GM19023 (cell line): ENCODE results near the gene CEP104.
"Not testable (repeated sequence)": the region's sequence is repeated elsewhere in the genome, so short reads cannot be mapped to it uniquely, and the experiment has no call there.

Experiments used
- ATAC-seq: cut with Tn5 transposase; IDR thresholded peaks from one replicate; pipeline ENCODE4 v1.9.1; 2021; ENCODE audit warnings: mild to moderate bottlenecking, moderate library complexity; ENCODE audit not compliant: unreplicated experiment

CEP104 gene

DNA sequence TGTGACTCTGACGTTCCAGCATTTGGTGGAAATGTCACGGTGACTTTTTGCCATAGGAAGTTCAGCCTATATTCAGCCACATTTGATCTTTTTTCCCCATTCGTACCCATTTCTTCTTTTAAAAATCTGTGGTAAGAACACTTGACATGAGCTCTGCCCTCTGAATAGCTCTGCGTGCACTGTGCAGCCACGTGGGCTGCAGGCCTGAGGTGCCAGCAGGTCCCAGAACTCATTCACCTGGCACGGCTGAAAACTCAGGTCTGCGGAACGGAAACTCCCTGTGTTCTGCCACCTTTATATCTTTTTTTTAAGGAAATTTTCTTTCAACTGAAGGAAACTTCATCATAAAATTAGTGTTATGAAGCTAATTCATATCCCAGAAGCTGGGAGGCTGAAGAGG is 28.6 kb downstream of the CEP104 start:
- no peak for ATAC-seq

DNA sequence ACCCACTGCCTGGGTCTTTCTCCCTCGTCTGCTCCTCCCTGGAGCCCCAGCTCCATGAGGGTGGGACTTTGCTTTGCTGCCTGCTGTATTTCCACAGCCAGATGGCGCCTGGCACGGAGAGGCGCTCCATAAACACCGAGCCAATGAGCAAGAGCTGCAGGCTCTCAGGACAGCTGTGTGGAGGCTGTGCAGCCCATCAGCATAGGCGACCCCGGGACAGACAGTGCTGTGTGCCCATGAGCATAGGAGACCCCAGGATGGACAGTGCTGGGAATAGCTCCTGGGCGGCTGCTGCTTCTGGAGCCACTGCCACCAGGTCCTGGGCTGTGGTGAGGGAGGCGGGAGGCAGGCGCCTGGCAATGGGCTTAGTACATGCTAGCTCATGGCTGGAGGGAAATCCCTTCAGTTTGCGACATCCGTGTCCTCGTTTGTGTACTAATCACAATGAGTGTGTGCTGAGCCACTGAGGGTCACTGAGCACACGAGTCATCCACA is 29.2 kb downstream of the CEP104 start:
- no peak for ATAC-seq

DNA sequence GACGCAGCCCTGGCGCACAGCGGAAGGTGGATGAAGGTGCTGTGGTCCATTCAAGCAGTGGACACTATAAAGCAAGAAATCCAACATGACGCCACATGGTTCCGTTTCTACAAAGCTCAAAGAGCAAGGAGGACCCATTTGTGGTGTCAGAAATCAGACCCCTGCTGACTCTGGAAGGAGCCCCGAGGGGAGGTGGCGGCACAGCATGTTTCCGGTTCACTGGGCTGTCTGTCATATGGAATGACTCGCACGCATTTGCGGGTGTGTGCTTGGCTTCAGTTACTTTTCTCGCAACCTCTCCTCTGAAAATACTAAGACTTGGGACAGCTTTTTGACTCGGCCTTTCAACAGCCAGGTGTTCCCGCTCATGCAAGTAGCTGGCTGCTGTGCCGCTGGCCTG is 31.7 kb downstream of the CEP104 start:
- no peak for ATAC-seq

DNA sequence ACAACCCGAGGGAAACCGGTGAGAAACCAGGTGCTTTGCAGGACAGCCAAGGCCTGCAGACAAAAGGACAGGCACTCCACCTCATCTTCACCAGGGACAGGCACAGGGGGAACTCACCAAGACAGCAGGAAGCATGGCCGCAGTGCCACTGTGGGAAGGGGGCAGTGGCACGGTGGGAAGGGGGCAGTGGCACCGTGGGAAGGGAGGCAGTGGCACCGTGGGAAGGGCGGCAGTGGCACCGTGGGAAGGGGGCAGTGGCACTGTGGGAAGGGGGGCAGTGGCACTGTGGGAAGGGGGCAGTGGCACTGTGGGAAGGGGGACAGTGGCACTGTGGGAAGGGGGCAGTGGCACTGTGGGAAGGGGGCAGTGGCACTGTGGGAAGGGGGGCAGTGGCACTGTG is 32.4 kb downstream of the CEP104 start:
- no peak for ATAC-seq

DNA sequence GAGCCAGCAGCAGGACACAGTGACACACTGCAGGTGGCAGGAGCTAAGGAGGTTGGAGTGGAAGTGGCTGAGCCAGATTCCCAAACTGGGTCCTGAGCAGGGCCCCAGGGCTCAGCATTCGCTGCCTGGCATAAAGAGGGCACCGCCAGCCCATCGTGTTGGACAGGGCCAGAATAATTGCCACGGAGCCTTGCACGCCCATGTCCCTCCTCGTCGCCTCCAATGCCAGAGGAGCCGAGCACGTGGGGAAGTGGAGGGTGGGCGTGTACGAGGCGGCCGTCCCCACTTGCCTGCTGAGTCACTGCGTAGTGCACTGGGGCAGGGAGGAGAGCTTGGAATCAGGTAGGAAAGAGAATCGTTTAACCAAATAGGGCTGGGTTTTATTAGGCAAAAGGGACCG is 34.6 kb downstream of the CEP104 start:
- ATAC-seq, result no peak

DNA sequence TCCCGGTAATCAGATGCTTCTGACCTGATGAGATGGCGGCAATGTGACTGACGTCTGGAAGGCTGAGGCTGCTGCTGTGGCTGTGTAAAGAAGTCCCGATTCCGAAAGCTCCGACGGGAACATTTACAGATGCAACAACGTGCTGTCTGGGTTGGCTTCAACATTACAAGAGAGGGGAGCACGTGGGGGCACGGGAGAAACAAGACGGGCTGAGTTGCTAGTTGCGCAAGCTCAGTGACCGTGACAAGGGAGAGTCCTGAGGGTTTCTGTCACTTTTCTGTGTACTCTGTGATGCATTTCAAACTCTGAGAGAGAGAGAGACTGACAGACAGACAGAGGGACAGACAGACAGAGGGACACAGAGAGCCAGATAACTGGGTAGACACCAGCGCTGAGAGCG is 35.1 kb downstream of the CEP104 start:
- ATAC-seq, result no peak

DNA sequence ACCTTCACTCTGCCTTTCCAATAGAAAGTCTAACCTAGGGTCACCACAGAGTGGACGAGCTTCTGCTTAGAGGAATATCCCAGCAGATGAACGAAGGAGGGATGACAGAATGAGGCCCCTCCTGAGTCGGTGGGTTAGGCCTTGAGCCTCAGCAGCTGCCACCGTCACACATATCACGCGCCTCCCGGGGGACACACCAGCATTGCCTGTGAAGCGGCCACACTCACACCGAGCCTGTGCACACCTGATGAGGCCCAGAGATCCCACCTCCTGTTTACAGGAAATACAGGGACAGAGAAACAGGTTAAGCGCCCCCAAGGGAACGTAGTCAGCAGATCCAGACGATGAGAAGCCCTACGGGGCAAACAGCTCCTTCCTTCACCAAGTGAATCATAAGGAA is 35.6 kb downstream of the CEP104 start:
- no peak for ATAC-seq

DNA sequence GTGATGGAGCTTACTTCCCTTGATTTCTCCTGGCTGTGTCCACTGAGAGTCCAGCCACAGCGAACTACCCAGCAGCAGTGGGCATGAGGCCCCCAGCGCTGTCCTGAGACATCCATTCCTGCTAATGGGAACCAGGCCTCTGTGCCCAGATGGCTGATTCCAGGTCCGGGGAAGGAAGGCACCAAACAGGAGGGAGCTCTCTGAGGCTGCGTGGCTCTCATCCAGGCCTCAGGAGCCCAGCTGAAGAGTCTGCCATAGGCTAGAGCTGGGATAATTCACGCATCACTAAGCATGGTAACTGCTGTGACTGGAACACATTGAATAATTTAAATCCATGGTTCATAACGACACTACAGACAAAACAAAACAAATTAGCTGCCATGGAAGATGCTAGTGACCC is 36.0 kb downstream of the CEP104 start:
- no peak for ATAC-seq

DNA sequence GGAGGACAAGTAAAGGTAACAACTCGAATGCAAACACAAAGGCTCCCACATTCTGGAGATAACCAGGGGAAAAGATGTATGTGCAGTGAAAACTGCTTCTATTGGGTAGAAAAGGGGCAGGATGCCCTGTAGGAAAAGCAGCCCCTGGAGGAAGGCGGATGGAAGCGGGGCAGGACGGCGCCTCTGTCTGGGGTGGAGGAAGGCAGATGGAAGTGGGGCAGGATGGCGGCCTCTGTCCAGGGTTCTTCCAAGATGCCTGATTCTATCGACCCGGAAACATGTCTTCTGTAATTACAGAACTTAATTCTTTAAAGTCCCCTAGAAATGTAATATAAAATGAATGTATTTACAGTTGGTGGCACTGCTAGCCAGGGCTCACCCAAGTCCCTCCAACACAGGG is 36.7 kb downstream of the CEP104 start:
- ATAC-seq, result no peak

DNA sequence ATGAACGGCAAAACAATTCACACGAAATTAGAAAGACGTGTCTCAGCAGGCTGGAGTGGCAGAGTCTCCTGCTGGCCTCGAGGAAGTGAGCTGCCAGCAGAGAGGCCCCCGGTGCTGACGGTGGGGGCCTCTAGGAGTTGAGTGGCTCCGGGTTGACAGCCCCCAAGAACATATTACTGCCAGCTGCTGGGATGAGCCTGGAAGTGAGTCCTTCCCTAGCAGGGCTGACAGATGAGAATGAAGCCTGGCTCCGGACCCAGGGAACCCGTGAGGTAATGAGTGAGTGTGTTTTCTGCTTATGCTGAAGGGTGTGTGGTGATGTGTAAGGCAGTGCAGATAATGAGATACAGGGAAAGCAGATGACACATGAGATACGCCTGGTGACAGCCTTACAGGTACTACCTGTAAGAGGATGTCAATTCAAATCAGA is 37.2 kb downstream of the CEP104 start:
- no peak for ATAC-seq

DNA sequence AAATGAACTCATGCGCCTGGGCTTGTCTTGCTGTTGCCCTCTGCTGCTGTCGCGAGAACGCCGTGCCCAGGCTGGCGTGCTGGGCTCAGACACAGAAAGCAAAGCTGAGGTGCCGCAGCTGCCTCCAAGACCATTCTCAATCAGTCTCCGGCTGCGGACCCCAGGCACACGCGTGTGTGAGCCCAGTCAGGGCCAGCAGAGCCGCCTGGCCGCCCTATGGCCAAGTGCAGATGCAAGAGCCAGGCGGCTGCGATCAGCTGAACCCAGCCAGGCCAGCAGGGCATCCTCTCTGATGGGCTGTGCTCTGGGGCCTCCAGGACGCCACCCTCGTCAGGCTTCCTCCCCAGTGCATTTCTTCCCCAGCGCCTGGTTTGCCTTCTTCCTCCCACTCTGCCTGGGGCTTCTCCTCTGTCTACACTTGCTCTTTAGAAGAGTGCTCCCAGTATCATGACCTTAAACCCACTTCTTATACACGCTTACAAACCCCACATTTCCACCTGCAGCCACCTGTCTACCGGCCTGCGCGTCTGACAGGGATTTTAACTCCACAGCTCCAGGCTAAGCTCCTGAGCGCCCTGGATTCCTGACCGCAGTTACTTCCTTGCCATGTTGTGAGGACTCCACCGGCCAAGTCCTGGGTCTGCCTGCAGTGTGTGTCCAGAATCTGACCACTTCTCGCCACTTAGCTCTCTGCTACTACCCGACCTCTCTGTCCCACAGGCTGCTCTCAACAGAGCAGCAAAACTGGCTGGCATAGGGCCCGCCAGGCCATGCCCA is 39.0 kb downstream of the CEP104 start:
- ATAC-seq, result no peak

DNA sequence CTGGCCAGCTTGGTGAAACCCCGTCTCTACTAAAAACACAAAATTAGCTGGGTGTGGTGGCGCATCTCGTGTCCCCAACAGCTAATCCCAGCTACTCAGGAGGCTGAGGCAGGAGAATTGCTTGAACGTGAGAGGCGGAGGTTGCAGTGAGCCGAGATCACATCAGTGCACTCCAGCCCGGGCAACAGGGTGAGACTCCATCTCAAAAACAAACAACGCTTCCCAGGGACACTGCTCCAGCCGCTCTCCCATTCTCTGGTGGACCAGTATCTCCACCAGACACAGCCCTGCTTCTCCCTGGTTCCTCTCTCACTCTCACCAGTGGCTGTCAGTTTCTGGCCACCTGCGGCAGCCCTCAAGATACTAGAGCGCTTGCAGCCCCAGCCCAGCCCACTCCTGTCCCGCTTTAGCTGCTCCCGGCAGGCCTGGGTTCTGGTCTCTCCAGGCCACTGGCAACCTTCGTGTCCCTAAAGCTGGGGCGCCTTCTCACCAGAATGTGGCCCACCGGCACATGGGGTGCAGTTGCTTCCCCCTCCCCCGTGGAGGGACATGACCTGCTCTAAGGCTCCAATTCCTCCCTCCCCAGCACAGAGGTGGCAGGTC is 39.8 kb downstream of the CEP104 start:
- no peak for ATAC-seq

DNA sequence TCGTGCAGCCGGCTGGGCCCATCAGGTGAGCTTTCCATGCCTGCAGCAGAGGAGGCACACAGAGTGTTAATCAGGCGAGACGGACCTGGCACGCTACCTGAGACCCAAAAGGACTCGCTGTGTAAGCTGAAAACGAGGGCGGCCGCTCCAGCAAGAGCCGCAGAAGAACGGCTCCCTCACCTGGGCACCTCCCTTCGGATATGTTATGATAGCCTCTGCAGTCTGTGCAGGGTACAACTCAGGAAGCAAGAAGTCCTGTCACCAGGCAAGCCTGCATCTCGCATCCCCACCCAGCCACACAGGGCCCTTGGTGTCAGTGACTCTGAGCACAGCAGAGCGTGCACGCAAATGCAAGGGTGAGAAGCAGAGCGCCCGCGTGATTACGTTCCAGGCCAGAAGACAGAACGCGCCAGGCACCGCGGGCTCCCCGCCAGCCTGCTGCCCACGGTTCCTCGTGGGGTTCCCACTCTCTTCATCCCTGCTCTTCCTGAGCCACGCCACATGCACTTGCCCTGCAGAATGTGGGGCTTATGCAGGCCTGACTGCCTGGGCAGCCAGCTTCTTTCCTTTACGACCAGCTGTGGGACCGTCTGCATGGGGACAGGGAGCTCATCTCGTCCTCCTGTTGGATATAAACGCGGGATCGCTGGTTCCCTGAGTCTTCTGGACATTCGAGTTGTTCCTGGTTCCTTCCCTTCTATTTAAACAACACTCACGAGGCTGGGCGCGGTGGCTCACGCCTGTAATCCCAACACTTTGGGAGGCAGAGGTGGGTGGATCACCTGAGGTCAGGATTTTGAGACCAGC is 40.5 kb downstream of the CEP104 start:
- no peak for ATAC-seq

DNA sequence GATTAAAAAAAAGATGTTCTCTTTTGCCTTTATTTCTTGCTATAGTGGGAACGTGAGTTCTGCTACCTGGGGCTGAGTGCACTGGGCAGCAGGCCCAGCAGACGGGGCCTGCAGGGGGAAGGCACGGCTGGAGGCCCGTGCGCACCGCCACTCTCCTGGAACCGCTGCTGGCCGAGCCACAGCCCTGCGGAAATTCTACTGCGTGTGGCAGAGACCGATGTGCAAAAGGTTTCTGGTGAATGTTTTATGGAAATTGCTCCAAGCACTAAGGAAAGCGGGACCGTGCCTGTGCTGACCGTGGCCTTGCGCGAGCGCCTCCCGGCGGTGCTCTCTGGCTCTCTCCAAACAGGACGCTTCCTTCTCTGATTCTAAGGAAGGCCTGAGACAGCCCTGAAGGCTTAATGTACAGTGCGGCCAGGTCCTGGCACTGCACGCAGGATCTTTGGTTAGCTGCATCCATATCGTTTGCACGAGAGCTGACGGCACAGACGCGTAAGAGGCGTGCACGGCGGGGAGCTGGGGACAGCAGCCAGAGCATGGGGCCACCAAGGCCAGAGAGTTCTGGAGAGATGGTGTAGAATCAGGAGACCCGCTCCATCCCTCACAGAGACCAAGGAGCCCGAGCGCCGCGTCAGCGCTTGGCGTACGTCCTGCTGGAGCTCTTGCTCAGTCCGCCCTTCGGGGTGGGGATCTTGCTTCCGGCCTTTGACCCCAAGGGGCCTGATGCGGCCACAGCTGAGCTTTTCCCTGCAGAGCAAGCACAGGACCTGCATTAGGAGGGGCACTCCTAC is 42.0 kb downstream of the CEP104 start:
- no peak for ATAC-seq

DNA sequence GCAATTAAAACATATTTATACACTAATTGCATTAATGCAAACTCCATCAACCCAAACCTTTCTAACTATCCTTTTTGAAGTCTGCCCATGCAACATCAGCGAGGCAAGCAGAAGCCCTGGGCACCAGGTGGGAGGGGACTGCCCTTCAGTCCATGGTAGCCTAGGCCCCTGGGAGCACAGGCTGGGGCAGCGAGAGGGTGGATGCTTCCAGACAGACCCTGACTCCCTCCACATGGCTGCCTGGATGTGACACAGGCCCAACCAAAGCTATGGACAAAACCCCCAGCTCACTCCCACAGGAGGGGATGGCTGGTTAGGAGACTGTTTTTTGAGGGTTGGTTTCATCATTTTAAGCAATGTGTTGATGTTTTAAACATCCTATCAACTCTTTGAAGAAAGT is 42.9 kb downstream of the CEP104 start:
- no peak for ATAC-seq

DNA sequence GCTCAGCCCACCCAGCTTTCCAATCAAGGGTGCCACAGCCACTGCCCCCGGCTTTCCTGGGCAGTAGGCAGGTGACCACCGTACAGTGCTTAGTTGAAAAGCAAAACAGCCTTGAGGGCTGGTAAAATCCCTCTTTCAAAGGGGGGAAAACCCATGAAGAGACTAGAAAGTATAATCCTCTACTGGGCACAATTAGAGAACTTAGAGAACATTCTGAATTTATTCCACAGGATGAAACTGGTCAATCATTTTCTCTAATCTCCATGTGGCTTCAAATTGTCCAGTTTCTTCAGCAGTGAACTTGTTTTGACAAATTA is 45.5 kb downstream of the CEP104 start:
- no peak for ATAC-seq

DNA sequence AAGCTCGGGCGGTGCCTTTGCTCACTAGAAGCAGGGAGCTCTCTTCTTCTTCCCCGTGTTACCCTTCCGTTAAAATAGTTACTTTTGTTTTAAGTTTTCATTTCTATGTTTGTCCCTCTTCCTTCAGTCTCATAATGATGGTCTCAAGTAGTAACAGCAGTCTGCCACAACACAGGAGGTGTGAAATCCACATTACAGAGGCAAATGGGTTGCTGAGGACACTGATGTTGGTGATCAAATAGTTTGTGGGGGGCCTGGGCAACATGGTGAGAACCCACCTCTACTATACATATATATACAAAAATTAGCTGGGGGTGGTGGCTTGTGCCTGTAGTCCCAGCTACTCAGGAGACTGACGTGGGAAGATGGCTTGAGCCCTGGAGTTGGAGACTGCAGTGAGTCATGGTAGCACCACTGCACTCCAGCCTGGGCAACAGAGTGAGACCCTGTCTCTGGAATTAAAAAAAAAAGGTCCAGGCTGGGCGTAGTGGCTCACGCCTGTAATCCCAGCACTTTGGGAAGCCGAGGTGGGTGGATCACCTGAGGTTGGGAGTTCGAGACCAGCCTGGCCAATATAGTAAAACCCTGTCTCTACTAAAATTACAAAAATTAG is 46.8 kb downstream of the CEP104 start:
- ATAC-seq, result not testable (repeated sequence)

DNA sequence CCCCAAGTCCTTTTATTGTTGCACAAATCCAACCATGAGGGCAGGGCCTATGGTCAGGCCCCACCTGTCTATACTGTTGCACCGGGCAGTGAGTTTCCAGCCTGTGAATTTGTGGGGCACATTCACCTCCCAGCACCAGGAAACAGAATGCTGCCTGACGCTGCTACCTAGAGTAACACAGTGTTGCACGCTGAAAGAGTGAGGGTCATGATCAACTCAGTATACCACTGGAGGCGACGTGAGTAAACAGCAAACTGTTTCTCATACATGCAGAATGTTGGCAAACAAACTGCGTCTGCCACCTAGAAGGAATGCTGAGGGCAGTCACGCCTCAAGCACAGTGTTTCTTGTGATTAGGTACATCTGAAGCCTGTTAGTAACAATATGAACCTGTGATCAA is 47.3 kb downstream of the CEP104 start:
- ATAC-seq, result no peak

DNA sequence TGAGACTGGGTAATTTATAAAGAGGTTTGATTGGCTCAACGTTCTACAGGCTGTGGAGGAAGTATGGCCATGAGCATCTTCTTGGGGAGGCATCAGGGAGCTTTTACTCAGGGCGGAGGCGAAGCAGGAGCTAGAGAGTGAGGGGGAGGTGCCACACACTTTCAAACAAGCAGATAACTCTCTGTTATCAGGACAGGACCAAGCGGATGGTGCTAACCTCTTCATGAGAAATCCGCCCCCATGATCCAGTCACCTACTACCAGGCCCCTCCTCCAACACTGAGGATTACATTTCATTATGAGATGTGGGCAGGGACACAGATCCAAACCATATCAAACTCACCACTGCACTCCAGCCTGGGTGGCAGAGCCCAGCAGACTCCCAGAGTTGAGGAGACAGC is 49.2 kb downstream of the CEP104 start:
- ATAC-seq, result no peak

DNA sequence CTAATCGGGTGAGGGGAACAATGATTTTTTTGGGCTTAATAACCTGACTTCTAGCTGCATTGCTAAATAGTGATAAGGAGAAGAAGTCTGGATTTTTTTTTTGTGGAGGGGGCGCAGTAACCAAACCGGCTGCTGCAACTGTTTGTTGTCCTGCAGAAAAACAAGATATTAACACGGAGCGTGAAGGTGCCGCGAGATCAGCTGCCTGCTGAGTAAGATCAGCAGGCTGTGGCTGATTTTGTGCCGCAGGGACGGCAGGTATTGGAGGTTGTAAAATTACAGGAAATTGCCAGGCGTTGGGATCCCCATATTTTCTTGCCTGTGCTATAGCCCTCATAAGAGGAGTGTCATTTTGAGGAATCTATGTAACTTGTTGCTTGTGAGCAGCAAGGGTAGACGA is 52.0 kb downstream of the CEP104 start:
- no peak for ATAC-seq

DNA sequence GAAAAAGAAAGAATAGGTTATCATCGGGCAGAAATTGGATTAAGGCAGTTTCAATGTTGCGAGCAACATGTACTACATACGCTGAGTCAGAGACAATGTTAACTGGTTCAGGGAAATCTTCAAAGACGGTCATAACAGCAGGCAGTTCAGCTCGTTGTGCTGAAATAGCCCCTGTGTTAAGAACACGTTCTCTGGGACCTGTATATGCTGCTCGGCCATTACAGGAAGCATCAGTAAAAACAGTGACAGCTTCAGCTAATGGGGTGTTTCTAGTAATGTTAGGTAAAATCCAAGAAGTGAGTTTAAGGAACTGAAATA is 52.4 kb downstream of the CEP104 start:
- not testable (repeated sequence) for ATAC-seq
